ENCODE data around the gene RNF17. TPM values are rescaled to one million over a fixed set of nuclear protein-coding genes. Genes with fewer than 3 reads are reported as not detected.

The RNF17 gene
- polyA plus RNA-seq, 1 of the 3 experiments (the other 2 are of a cell fraction), result not detected

DNA sequence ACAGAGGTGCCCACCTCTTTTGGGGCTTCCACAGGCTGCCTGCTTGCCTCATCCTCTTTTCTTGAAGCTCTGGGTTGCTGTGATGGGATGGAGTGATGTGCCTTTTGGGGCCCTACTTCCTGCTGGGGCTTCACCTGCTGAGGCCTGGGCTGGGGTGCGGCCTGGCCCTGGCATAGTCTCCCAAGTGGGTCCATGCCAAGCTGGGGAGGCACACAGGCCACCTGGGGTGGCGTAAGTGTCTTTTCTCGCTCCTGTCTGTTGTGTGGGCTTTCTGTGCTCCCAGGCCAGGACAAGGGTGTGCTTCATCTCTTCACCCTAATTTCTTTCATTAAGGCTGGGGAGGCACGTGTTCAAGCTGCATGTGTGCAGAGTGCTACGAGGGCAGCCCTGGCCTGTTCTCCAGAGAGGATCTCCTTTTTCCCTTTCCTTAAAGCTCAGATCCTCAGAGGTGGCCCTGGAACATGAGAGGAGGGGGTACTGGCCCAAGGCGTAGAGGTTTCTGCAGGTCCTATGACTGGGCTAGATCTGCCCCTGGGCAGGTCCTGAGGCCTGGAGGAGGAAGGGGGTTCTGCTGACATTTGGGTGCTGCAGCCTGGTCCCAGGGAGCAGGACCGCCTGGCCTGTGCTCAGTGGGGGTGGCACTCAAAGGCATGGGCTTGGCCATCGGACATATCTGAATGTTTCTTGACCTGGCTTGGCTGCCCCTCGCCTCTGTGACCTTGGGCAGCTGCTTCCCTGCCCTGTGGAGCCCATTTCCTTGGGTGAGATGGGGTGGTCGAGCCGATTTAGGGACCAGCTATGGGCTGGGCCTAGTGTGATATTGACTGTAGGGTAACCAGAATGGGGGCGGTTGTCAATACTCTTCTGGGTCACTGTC, 23.7 kb upstream of the RNF17 start:
- Histone ChIP-seq H3K79me2 (ENCODE audit: insufficient read depth) (no peaks in the 10 kb centered on the region), H3K9me3 (no peaks in the 10 kb centered on the region), H3F3A (replicated peaks; ENCODE audit: insufficient read depth) (no peaks in the 10 kb centered on the region), H3K4me1 (ENCODE audit: control insufficient read depth in 1 of 2, insufficient read depth in 2 of 2, low read depth in 1 of 2, low read length in 1 of 2) (no peaks in the 10 kb centered on the region), H3K36me3 (replicated peaks in 1 of 2; ENCODE audit: control insufficient read depth in 1 of 2, insufficient read depth in 2 of 2, low read length in 1 of 2) (no peaks in the 10 kb centered on the region), H3K9ac (no peak overlapping the region), H3K9me2 (no peaks in the 10 kb centered on the region), H4K20me1 (ENCODE audit: insufficient read depth) (no peaks in the 10 kb centered on the region), H3K4me2 (no peak overlapping the region), H2AFZ (ENCODE audit: low read depth) (no peak overlapping the region), H3K4me3 (ENCODE audit: low read depth in 2 of 2, low read length in 1 of 2) (no peak overlapping the region), H3K27ac (ENCODE audit: low read depth in 2 of 2, low read length in 1 of 2) (no peak overlapping the region), H3K27me3 (ENCODE audit: insufficient read depth) (no peaks in the 10 kb centered on the region)
- TF ChIP-seq, protein P1, sequence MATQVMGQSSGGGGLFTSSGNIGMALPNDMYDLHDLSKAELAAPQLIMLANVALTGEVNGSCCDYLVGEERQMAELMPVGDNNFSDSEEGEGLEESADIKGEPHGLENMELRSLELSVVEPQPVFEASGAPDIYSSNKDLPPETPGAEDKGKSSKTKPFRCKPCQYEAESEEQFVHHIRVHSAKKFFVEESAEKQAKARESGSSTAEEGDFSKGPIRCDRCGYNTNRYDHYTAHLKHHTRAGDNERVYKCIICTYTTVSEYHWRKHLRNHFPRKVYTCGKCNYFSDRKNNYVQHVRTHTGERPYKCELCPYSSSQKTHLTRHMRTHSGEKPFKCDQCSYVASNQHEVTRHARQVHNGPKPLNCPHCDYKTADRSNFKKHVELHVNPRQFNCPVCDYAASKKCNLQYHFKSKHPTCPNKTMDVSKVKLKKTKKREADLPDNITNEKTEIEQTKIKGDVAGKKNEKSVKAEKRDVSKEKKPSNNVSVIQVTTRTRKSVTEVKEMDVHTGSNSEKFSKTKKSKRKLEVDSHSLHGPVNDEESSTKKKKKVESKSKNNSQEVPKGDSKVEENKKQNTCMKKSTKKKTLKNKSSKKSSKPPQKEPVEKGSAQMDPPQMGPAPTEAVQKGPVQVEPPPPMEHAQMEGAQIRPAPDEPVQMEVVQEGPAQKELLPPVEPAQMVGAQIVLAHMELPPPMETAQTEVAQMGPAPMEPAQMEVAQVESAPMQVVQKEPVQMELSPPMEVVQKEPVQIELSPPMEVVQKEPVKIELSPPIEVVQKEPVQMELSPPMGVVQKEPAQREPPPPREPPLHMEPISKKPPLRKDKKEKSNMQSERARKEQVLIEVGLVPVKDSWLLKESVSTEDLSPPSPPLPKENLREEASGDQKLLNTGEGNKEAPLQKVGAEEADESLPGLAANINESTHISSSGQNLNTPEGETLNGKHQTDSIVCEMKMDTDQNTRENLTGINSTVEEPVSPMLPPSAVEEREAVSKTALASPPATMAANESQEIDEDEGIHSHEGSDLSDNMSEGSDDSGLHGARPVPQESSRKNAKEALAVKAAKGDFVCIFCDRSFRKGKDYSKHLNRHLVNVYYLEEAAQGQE (IDR thresholded peaks at IDR 0.05; ENCODE audit: low read depth, low read length), result no peak
- no peak for TF ChIP-seq NRF1 (IDR thresholded peaks at IDR 0.05; ENCODE audit: low read depth, low read length)
- no peak for TF ChIP-seq FOXM1 (IDR thresholded peaks at IDR 0.05; ENCODE audit: low read depth)
- TF ChIP-seq, protein P2, sequence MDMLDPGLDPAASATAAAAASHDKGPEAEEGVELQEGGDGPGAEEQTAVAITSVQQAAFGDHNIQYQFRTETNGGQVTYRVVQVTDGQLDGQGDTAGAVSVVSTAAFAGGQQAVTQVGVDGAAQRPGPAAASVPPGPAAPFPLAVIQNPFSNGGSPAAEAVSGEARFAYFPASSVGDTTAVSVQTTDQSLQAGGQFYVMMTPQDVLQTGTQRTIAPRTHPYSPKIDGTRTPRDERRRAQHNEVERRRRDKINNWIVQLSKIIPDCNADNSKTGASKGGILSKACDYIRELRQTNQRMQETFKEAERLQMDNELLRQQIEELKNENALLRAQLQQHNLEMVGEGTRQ (IDR thresholded peaks at IDR 0.05; ENCODE audit: borderline replicate concordance, low read depth, low read length), result no peak
- TF ChIP-seq, protein P3, sequence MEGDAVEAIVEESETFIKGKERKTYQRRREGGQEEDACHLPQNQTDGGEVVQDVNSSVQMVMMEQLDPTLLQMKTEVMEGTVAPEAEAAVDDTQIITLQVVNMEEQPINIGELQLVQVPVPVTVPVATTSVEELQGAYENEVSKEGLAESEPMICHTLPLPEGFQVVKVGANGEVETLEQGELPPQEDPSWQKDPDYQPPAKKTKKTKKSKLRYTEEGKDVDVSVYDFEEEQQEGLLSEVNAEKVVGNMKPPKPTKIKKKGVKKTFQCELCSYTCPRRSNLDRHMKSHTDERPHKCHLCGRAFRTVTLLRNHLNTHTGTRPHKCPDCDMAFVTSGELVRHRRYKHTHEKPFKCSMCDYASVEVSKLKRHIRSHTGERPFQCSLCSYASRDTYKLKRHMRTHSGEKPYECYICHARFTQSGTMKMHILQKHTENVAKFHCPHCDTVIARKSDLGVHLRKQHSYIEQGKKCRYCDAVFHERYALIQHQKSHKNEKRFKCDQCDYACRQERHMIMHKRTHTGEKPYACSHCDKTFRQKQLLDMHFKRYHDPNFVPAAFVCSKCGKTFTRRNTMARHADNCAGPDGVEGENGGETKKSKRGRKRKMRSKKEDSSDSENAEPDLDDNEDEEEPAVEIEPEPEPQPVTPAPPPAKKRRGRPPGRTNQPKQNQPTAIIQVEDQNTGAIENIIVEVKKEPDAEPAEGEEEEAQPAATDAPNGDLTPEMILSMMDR (IDR thresholded peaks at IDR 0.05), result no peak
- no peak for TF ChIP-seq GATA2 (CRISPR knock-in tag; IDR thresholded peaks at IDR 0.05)
- no peak for TF ChIP-seq RCOR1 (IDR thresholded peaks at IDR 0.05; ENCODE audit: low read length)
- no peak for TF ChIP-seq RFX5 (IDR thresholded peaks at IDR 0.05; ENCODE audit: low read length)
- no peak for TF ChIP-seq MXI1 (IDR thresholded peaks at IDR 0.05; ENCODE audit: low read depth, low read length)
- no peak for TF ChIP-seq GABPA (IDR thresholded peaks at IDR 0.05; ENCODE audit: low read depth)
- TF ChIP-seq, protein P4, sequence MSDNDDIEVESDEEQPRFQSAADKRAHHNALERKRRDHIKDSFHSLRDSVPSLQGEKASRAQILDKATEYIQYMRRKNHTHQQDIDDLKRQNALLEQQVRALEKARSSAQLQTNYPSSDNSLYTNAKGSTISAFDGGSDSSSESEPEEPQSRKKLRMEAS (IDR thresholded peaks at IDR 0.05; ENCODE audit: low read depth), result no peak
- TF ChIP-seq ELF1 (IDR thresholded peaks at IDR 0.05), result no peak
- ChIA-PET CTCF (interaction anchor here (0.8 to 2.0 kb wide), 3 partner anchors 10 to 46 kb away, joined by 4 to 9 read pairs (median 8); no protein-coding TSS in a partner anchor), POLR2A (interaction anchor here (0.6 kb wide), 1 partner anchor 320 kb away, joined by 3 read pairs; no protein-coding TSS in a partner anchor)
- 23% methylated on average over 8 of the region's 12 CpGs for WGBS (ENCODE audit: low lambda C conversion rate)
- DNase-seq, result no peak

All from SK-N-SH (cell line).